ENCODE data around the gene LEMD2.
"Not testable (repeated sequence)": the region's sequence is repeated elsewhere in the genome, so short reads cannot be mapped to it uniquely, and the experiment has no call there.

LEMD2 gene

DNA sequence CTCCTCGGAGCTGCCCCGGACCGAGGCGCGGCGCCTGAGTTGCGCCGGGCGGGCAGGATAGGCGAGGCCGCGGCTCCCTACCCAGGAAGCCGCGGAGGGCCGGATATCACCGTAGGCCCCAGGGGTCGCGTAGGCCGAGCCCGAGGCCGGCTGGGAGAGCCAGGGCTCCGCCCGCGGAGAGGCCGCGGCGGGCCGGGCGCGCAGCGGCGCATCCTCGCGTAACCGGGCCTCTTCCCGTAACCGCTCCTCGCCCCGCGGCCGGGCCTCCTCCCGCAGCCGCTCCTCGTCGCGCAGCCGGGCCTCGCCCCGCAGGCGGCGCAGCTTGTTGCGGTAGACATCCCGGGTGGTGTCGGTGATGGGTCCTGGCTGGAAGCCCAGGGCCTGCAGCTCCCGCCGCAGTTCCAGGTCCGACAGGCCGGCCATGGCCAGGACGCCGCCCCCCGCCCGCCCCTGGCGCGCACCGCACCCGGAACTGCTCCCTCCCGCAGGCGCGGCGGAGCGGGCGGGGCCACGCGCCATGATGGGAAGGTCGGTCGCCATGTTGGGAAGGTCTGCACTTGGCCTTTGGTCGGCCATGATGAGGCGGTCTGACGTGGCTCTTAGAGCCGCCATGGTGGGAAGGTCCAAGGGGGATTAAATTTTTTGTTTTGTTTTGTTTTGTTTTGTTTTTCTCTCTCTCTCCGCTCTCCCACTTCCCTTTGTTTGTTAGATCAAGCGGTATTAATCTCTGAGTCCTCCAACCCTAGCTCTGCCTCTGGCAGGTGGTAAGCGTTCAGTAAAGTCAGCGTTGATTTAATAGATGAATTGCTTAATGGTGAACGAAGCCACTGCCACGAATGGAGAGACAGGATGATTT is at the start of gene LEMD2:
Gene LEMD2, minus strand, starts transcription at position 437 of the 856 bp plus-strand sequence. Its CDS starts 14 bp downstream, at position 423.
- peak; percentile 91 for DNase-seq

- DNase-seq: peak; percentile 30
These were observed 49.2 kb upstream of the LEMD2 start for GRCh38 chr6:33837971-33838665.

DNA sequence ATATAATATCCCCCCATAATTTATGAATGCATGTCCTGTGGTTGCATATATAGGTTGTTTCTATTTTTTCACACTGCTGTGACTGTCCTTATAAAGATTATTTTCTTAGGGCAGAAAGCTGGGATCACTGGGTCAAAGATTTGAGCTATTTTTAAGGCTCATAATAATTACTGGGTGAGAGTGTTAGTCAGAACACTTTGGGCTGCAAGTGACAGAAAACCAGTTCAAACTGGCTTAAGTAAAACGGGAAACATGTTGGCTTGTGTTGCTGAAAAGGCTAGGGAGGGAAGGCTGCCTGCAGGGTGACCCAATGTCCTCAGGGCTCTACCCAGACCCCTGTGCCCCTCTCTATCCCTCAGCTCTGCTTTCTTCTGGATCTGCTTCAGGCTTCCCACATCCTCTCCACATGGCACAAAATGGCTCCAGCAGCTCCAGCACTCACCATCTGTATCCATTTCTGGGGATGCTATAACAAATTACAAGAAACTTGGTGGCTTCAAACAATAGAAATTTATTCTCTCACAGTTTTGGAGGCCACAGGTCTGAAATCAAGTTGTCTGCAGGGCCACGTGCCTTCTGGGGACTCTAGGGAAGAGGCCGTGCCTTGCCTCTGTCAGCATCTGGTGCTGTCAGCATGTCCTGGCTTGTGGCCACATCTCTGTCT is 48.0 kb upstream of the LEMD2 start:
- no peak for DNase-seq

GRCh38 chr6:33834401-33835392 is 45.8 kb upstream of the LEMD2 start:
- no peak for DNase-seq

- DNase-seq: no peak
These were observed 44.7 kb upstream of the LEMD2 start for GRCh38 chr6:33833599-33833998.

DNA sequence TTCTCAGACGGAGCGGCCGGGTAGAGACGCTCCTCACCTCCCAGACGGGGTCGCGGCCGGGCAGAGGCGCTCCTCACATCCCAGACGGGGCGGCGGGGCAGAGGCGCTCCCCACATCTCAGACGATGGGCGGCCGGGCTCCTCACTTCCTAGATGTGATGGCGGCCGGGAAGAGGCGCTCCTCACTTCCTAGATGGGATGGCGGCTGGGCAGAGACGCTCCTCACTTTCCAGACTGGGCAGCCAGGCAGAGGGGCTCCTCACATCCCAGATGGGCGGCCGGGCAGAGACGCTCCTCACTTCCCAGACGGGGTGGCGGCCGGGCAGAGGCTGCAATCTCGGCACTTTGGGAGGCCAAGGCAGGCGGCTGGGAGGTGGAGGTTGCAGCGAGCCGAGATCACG is 43.9 kb upstream of the LEMD2 start:
- DNase-seq: not testable (repeated sequence)

DNA sequence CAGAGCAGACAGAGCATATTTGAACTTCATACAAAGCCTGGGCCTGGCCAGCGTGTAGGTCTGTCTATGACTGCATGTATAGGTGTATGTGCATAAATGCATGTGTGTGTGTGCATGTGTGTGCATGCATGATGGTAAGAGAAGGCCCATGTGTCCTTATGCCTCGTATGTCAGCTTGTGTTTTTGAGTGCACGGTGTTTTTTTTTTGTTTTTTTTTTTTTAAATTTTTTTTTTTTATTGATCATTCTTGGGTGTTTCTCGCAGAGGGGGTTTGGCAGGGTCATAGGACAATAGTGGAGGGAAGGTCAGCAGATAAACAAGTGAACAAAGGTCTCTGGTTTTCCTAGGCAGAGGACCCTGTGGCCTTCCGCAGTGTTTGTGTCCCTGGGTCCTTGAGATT is 42.8 kb upstream of the LEMD2 start:
- not testable (repeated sequence) for DNase-seq

DNA sequence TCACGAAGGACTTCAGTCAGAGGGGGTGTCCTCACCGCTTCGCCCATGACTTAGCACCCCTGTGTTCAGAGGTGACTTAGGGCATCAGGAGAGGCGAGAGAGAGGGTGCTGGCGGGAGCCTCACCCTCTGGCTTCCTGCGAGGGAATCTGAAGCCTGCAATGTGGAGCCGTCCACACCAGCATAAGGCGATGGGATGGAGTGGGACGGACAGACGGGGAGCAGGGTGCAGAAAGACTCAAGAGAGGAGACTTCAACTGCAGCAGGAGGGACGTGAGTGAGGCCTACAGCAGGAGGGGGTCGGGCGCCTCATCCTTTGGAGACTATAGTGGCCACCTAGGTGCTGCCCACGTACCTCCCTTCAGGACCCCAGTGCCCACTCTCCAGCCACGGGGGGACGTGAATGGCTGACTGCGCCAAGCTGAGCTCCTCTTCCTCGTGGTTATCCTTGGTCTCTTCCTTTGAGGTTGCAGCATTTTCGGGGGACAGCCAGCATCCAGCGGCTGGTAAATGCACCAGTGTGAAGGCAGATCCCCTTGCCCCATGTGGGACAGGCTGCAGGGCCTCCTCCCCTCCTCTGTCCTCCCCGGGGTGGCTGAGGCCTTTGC is 41.8 kb upstream of the LEMD2 start:
- no peak for DNase-seq

- no peak for DNase-seq
These were observed 40.1 kb upstream of the LEMD2 start for GRCh38 chr6:33828764-33829731.

- no peak for DNase-seq
These were observed 39.5 kb upstream of the LEMD2 start for GRCh38 chr6:33828452-33828763.

- DNase-seq: no peak
These were observed 38.9 kb upstream of the LEMD2 start for GRCh38 chr6:33827546-33828451.

DNA sequence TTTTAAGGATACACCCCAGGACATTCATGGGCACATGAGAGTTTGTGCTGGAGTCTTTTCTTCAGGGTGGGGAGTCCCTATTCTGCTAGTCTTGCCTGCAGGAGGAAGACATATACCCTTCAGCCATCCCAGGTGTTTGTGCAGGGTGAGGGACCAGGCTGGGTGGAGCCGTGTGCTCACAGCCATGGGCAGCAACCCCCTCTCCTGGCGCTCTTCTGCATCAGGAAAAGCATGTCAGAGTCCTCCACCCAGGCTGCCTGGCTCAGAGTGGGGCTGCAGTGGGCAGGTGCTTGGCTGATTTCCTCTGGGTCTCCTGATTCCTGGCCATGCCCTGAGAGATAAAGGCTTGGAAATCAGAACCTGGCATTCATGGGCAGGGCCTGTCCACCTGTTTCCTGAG is 37.6 kb upstream of the LEMD2 start:
- DNase-seq: no peak

DNA sequence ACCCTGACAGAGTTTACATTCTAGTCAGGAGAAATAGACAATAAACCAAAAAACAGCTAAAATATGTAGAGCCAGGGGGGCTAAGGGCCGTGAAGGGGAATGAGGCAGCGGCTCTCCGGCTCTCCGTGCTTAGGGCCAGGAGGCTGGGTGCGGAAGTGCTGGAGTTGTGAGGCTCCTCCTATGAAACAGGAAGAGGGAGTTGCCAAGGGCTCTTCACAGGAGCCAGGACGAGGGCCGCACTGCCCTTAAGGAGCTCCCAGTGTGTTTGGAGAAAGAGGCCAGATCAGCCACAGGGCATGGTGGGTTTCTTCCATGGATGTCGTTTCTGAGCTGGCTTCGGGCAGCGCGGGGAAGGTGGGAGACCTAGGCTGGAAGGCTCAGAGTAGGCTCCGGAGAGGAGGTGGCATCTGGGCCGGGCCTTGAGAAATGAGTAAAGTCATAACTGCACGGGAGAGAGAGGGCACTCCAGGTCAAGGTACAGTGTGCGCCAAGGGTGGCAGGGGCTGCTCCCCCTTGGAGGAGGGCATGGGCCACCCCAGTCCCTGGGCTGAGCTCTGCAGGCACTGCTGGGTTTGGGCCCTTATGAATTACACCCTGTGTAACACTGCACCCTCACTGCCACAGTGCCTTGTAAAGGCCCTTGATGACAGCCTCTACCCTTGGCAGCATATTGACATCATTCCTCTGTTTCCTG is 35.7 kb upstream of the LEMD2 start:
- no peak for DNase-seq

- no peak for DNase-seq
These were observed 34.9 kb upstream of the LEMD2 start for GRCh38 chr6:33823806-33824205.

DNA sequence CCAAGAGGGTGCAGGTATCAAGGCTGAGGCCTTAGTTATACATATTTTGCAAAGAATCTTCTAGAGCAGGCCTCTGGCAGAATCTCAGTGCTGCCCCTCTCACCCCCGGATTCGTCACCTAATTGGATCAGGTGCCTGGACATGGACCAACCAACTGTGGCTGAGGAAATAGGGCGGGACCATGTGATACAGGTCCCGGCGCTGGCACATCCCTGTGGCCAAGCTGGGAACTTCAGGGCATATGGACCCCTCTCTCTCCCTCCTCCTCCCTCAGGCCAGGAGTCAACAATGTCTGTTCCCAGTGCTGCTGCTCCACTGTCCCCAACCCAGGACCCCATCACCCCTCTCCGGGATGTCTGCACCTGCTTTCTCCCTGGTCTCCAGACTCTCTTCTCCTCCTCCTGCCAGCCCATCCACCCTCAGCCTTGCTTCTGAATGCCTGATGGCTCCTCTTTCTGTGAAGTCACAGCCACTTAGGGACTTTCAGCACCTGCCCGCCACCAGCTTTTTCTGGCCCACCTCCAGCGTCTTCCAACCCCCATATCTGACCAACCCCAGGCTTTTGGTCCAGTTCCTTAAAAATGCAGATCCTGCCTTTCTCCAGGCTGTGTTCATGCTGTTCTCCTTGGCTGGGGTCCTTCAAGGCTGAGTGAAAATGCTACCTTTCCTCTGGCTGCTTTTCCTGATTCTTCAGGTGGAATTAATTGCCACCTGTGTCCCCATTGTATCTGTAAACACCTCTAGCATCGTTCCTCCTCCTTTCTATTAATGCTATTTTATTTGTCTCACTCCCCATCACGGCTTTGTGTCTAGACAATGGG is 33.9 kb upstream of the LEMD2 start:
- no peak for DNase-seq

DNA sequence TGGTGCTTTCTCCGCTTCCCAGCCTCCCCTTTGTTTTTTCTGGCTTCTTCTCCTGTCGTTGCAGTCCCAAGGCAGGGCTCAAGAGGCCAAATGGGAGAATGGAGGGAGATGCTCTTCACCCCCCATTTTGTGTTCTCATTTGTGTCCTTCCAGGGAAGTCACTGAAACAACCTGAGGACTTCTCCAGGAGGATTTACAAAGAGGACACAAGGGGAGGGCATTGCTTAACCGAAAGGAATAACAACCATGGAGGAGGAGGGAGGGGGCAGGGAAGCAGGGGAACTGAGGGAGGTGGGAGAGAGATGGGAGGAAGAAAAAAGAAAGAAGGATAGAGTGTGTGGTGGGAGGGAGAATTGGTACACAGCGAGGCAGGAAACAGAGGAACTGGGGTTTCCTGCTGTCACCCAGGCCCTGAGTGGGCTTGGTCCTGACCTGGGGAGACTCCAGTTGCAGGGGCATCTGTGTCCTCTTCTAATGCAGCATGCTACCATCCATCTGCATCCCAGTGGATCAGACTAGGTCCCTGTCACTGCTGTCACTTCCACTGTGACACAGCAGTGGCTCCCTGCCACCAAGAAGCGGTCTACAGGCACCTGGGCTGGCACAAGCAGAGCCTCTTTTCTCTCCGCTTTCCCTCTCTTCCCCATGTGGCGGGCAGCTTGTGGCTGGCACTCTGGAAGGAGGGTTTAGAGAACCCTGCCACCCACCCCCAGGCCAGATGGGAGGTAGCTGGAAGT is 32.0 kb upstream of the LEMD2 start:
- no peak for DNase-seq

GRCh38 chr6:33820243-33820642 is 31.3 kb upstream of the LEMD2 start:
- no peak for DNase-seq

DNA sequence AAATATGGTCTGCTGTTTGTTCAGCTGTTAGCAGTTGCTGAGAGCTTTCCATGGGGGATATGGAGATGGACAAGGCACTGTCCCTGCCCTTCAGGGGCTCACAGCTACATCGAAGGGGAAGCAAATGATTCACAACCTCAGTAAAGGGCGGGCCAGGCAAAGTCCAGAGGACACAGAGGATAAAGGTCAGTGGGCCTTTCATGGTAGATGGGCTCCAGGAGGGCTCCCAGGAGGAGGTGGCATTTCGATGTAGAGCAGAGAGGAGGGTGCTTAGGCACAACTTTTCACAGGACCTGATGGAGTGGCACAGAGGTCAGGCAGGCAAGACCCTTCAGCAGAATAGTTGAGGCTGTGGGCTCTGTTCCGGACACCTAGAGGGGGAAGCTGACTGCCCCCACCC is 30.1 kb upstream of the LEMD2 start:
- DNase-seq: no peak
